Chondrocyte (in vitro differentiated cells): ENCODE results near the gene PCNX1. TPM values are rescaled to one million over a fixed set of nuclear protein-coding genes. Genes with fewer than 3 reads are reported as not detected.

Experiments
- DNase-seq: peaks from one replicate; pipeline ENCODE4 v3.0.0; 2021; ENCODE audit warnings: mixed read lengths, low spot score
- H3K27ac Mint-ChIP-seq: one replicate; pipeline ENCODE4 v1.8.0; 2021; ENCODE audit warnings: mild to moderate bottlenecking, moderate library complexity, mixed read lengths; ENCODE audit not compliant: unreplicated experiment
- H3K27me3 Mint-ChIP-seq: 2 replicates; pipeline ENCODE4 v1.8.0; 2021; ENCODE audit warnings: low read depth, mixed read lengths
- H3K36me3 Mint-ChIP-seq: 2 replicates; pipeline ENCODE4 v1.8.0; 2021; ENCODE audit warnings: low read depth, mixed read lengths
- H3K4me1 Mint-ChIP-seq: 2 replicates; pipeline ENCODE4 v1.8.0; 2021; ENCODE audit warnings: low read depth, mild to moderate bottlenecking, mixed read lengths
- H3K4me3 Mint-ChIP-seq: one replicate; pipeline ENCODE4 v1.8.0; 2021; ENCODE audit warnings: mild to moderate bottlenecking, moderate library complexity, mixed read lengths; ENCODE audit not compliant: unreplicated experiment
- H3K9me3 Mint-ChIP-seq: 2 replicates; pipeline ENCODE4 v1.8.0; 2021; ENCODE audit warnings: low read depth, mixed read lengths
- CTCF ChIP-seq: fragments of 200-600 bp; sonication (generic); IDR thresholded peaks from 2 replicates; pipeline ENCODE4 v1.5.0; 2021; ENCODE audit warnings: antibody characterized with exemption, mild to moderate bottlenecking, moderate library complexity
- total RNA-seq: library from RNA; stranded (reverse); gene quantifications from 3 replicates; pipeline ENCODE4 v1.2.1, GENCODE V29; 2021

Gene PCNX1
- total RNA-seq, 1 donor from 2014 or later: 54.3 TPM

DNA sequence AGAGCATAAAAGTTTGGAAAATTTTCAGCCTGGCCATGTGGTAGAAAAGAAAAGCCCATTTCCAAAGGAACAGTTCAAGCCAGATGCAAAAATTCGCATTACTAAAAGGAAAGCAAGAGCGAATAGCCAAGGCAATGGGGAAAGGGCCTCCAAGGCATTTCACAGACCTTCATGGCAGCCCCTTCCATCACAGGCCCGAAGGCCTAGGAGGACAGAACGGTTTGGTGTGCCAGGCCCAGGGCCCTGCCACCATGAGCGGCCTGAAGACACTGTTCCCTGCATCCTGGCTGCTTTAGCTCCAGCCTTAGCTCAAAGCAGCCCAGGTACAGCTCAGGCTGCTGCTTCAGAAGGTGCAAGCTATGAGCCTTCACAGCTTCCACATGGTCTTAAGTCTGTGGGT is 243.5 kb downstream of the PCNX1 start:
- no peak for DNase-seq
- Mint-ChIP-seq H3K4me3 (no peak overlapping the region), H3K36me3 (peaks cover 8% of the 10 kb centered on the region), H3K9me3 (peaks cover 28% of the 10 kb centered on the region), H3K27ac (no peak overlapping the region), H3K4me1 (no peaks in the 10 kb centered on the region), H3K27me3 (no peaks in the 10 kb centered on the region)
- TF ChIP-seq CTCF: no peak

GRCh38 chr14:71155743-71156142 is 248.5 kb downstream of the PCNX1 start:
- Mint-ChIP-seq H3K4me3 (no peak overlapping the region), H3K4me1 (no peaks in the 10 kb centered on the region), H3K27ac (no peak overlapping the region), H3K27me3 (no peaks in the 10 kb centered on the region), H3K9me3 (peaks cover 14% of the 10 kb centered on the region), H3K36me3 (peaks cover 1% of the 10 kb centered on the region)
- no peak for TF ChIP-seq CTCF
- DNase-seq: no peak

DNA sequence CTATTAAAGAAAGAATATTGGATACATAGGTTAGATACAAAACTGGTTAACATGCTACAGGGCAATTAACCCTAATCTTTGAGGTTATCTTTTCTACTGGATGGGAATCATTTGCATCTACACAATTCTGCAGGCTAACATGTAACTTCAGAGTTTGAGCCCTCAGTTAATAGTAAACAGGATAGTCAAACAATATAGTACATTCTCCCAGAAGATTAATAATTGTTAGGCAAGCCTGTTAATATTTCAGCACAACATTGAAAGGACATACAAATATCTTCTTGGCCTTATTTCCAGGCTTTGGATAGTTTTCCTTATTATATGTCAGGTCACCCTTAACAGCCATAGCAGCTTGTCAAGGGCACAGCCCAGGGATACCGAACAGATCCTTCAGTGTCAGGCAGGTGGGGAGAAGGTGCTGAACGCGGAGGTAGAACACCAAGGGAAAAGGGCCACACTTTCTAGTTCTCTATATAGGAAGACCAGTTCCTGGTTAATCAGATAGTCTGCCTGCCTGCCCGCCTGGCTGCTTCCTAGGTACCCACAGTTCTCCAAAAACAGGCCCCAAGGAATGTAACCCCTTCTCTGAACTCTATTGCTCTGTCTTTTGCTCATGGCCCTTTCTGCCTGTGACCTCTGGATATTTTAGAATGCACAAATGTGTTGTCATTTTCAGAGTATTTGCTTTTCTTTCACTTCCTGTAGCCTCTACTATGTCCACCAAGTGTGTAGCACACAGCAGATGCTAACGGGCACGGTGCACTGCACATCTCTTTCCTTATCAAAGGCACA is 256.0 kb downstream of the PCNX1 start:
- Mint-ChIP-seq H3K4me3 (no peak overlapping the region), H3K27me3 (peaks cover 1% of the 10 kb centered on the region), H3K9me3 (peaks cover 13% of the 10 kb centered on the region), H3K4me1 (peaks cover 4% of the 10 kb centered on the region), H3K36me3 (peaks cover 4% of the 10 kb centered on the region), H3K27ac (no peak overlapping the region)
- no peak for TF ChIP-seq CTCF
- DNase-seq: no peak

DNA sequence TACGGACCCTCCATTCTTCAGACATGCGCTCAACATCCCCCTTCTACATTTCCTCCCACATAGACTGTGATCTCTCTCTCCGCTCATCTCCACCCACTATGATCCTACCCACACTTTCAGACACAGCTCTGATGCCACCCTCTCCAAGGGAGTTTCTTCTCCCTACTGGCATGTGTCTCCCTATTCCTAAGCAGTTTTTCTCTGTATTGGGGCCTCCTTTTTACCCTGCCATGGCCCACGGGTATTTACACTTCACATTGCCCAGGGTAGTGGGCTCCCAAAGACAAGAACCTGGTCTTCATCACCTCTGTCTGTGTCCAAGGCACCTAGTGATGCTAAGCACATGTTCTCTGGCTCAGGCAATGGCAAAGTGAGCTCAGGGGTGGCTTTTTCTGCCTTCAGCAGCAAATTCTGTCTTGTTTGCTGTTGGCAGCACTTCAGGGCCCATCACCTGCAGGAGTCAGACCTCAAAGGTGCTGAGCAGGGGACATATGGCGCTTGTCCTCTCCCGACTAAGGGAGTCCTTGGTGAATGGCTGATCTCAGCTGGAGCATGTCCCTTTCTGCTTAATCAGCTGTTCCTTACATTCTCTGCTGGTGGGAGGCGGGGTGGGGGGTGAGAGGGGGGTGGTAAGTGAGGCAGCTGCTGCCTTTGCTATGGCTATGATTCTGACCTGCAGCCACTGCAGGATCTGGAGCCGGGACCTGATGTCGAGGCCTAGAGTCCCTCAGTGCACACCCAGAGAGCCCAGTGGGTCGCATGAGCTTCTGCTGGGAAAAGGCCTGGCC is 256.8 kb downstream of the PCNX1 start:
- no peak overlapping the region for H3K4me3 Mint-ChIP-seq
- peaks cover 4% of the 10 kb centered on the region for H3K36me3 Mint-ChIP-seq
- no peak for TF ChIP-seq CTCF
- peaks cover 13% of the 10 kb centered on the region for H3K9me3 Mint-ChIP-seq
- no peak for DNase-seq
- peaks cover 4% of the 10 kb centered on the region for H3K27me3 Mint-ChIP-seq
- H3K4me1 Mint-ChIP-seq: peaks cover 4% of the 10 kb centered on the region
- H3K27ac Mint-ChIP-seq: no peak overlapping the region

Other genes starting within 250 kb of the PCNX1 start
- 1.1 to 3.0 TPM (median 2.8 TPM) in 3 replicates for gene MAP3K9, start 97.9 kb upstream of the PCNX1 start, total RNA-seq